Thyroid gland (tissue), 4 donors: ENCODE measurements around the gene SLC2A9. TPM values are rescaled to one million over a fixed set of nuclear protein-coding genes. Genes with fewer than 3 reads are reported as not detected.
"Not testable (repeated sequence)": the region's sequence is repeated elsewhere in the genome, so short reads cannot be mapped to it uniquely, and the experiment has no call there.

Experiments
- DNase-seq, 2 donors: peaks; one replicate each; pipeline ENCODE4 v3.0.0-alpha.2; 2019
- H3K27ac ChIP-seq, 3 donors: fragments of 200-600 bp; sonication (generic); 1 replicate in 2 of 3; 2 replicates in 1 of 3; pipeline ENCODE4 v1.5.1; 2016 to 2019; ENCODE audit warnings: mild to moderate bottlenecking in 1 of 3, moderate library complexity in 1 of 3
- H3K27me3 ChIP-seq: fragments of 200-600 bp; sonication (generic); one replicate; pipeline ENCODE4 v1.5.1; 2019
- H3K36me3 ChIP-seq, 2 donors: fragments of 200-600 bp; sonication (generic); one replicate each; pipeline ENCODE4 v1.5.1; 2016 to 2019
- H3K4me1 ChIP-seq, 2 donors: fragments of 200-600 bp; sonication (generic); one replicate each; pipeline ENCODE4 v1.5.1; 2017 to 2019
- H3K4me3 ChIP-seq, 3 donors: fragments of 200-600 bp; sonication (generic); replicated peaks in 1 of 3; 1 replicate in 2 of 3; 2 replicates in 1 of 3; pipeline ENCODE4 v1.5.1; 2016; ENCODE audit warnings: mild to moderate bottlenecking in 1 of 3
- H3K9me3 ChIP-seq: fragments of 200-600 bp; sonication (generic); one replicate; pipeline ENCODE4 v1.5.1; 2017
- POLR2A ChIP-seq, 2 donors: fragments of 450-650 bp; IDR thresholded peaks; one replicate each; pipeline ENCODE4 v1.6.1; 2017; ENCODE audit warnings: antibody characterized with exemption in 2 of 2, mild to moderate bottlenecking in 2 of 2, moderate library complexity in 1 of 2
- WGBS, 2 donors: methylation state at CpG; one replicate each; pipeline ENCODE4 v1.1.5; 2017; 5-methylcytosine and 5-hydroxymethylcytosine counted together
- intact Hi-C: fragments of 100-400 bp; cut with DNase I; formaldehyde crosslinking; loops from one replicate; pipeline ENCODE4 v1.15.1; 2023
- small RNA-seq: library from RNA; depleted of rRNA; stranded (forward); fragments of <200 nt; gene quantifications from one replicate; pipeline ENCODE3, GENCODE V24; 2016
- total RNA-seq, 4 donors: library from RNA; depleted of rRNA; stranded (reverse); fragments of >200 nt; gene quantifications; one replicate each; pipeline ENCODE4 v1.2.3, GENCODE V29; 2016
- TF ChIP-seq, protein P1 (sequence below), 6 experiments: fragments of 200-600 bp in 3 of 6; fragments of 450-650 bp in 3 of 6; sonication (generic) in 3 of 6; IDR thresholded peaks; one replicate each; pipeline ENCODE4 v1.5.1; 2016 to 2019; ENCODE audit warnings: antibody characterized with exemption in 6 of 6, mild to moderate bottlenecking in 2 of 6, inconsistent platforms in 1 of 6, moderate library complexity in 1 of 6

Gene SLC2A9
- total RNA-seq, 4 donors from 2014 or later = 5.0 to 21.2 (median 9.2) TPM

DNA sequence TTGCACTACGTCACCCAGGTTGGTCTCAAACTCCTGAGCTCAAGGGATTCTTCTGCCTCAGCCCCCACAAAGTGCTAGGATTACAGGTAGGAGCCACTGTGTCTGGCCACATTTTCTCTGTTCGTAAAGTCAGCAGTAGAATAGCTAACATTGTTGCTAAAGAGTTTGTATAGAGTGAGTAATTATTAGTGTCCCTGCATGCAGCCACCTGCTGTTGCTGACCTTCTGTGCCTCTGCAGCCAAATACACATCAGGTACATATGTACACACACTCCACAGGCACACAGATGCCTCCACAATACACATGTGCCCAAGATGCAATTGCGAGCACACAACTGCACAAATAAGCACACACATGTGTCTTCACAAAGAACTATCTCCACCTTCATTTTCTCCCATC is 228.9 kb downstream of the SLC2A9 start:
- intact Hi-C loops = no loop called here
- Histone ChIP-seq H3K4me3 (no peak overlapping the region), H3K4me1 (no peaks in the 10 kb centered on the region), H3K9me3 (no peaks in the 10 kb centered on the region), H3K36me3 (no peaks in the 10 kb centered on the region), H3K27me3 (no peaks in the 10 kb centered on the region), H3K27ac (no peak overlapping the region)
- no peak for DNase-seq
- no peak for TF ChIP-seq POLR2A (IDR thresholded peaks at IDR 0.05)
- TF ChIP-seq, protein P1, sequence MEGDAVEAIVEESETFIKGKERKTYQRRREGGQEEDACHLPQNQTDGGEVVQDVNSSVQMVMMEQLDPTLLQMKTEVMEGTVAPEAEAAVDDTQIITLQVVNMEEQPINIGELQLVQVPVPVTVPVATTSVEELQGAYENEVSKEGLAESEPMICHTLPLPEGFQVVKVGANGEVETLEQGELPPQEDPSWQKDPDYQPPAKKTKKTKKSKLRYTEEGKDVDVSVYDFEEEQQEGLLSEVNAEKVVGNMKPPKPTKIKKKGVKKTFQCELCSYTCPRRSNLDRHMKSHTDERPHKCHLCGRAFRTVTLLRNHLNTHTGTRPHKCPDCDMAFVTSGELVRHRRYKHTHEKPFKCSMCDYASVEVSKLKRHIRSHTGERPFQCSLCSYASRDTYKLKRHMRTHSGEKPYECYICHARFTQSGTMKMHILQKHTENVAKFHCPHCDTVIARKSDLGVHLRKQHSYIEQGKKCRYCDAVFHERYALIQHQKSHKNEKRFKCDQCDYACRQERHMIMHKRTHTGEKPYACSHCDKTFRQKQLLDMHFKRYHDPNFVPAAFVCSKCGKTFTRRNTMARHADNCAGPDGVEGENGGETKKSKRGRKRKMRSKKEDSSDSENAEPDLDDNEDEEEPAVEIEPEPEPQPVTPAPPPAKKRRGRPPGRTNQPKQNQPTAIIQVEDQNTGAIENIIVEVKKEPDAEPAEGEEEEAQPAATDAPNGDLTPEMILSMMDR (IDR thresholded peaks at IDR 0.05) = no peak
- 91 to 97% methylated on average over 3 of the region's 3 CpGs for WGBS, 2 donors

DNA sequence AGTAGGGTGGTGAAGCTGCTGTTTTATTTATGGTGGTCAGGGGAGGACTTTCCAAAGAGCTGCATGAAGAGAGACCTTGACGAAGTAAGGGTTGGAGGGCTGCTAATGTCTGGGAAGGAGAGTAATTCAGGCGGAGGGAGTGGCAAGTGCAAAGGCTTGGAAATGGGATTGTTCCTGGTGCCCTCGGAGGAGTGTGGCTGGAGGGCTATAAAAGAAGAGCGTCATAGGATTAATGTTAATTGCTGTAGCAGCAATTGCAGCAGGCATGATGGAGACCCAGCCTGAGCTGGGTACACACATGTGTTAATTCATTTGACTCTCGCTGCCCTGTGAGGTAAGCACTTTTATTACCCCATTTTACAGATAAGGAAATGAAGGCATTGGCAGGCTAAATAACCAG is 235.4 kb downstream of the SLC2A9 start:
- H3K36me3 ChIP-seq, H3K27me3 ChIP-seq, H3K4me1 ChIP-seq, H3K4me3 ChIP-seq, intact Hi-C loops, H3K9me3 ChIP-seq, H3K27ac ChIP-seq, DNase-seq: not testable (repeated sequence)
- WGBS, 2 donors = 83 to 84% methylated on average over 5 of the region's 5 CpGs

DNA sequence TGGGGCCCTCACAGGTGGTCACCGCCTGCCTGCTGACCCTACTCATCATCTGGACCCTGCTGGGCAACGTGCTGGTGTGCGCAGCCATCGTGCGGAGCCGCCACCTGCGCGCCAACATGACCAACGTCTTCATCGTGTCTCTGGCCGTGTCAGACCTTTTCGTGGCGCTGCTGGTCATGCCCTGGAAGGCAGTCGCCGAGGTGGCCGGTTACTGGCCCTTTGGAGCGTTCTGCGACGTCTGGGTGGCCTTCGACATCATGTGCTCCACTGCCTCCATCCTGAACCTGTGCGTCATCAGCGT is 239.2 kb downstream of the SLC2A9 start:
- intact Hi-C loops = no loop called here
- TF ChIP-seq, protein P1 (IDR thresholded peaks at IDR 0.05) = no peak
- TF ChIP-seq POLR2A (IDR thresholded peaks at IDR 0.05) = no peak
- H3K36me3 ChIP-seq = no peaks in the 10 kb centered on the region

DNA sequence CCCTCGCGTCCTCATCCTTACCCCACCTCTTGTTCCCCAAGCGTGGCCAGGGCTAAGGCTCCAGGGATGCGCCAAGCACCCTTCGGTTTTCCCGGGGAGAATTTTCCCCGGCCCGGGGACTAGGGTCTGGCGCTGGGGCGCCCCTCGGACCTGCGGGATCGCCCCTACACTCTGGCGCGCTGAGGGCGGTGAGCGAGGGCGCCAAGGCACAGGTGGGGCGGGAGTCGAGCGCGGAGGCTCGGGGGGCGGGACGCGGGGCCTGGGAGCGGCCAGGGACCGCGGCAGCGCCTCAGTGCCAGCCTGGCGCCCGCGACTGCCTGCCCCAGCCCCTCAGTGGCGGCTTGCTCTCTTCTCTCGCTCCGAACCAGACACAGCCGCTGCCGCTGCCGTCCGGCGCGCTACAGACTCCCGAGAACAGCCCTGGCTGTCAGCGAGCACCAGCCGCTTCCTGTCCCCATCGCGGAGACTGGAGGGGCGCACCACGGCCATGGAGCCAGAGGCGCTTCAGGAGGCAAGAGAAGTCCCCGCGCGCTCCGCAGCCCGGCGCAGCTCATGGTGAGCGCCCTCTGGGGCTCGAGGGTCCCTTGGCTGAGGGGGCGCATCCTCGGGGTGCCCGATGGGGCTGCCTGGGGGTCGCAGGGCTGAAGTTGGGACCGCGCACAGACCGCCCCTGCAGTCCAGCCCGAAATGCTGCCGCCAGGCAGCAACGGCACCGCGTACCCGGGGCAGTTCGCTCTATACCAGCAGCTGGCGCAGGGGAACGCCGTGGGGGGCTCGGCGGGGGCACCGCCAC is 239.8 kb downstream of the SLC2A9 start, which contains the start of gene DRD5:
DRD5 (plus strand) TSS at position 292 of the 793 bp plus-strand sequence; CDS start at position 688, 396 bp downstream.
- H3K27ac ChIP-seq = no peak within 1 kb of the TSS
- 8 to 12% methylated on average over 8 to 10 of the region's 78 CpGs for whole genome bisulfite sequencing, 2 donors
- no peaks in the 10 kb centered on the region for H3K4me1 ChIP-seq
- DNase-seq = no peak
- no peaks in the 10 kb centered on the region for H3K27me3 ChIP-seq
- H3K36me3 ChIP-seq = no peaks in the 10 kb centered on the region
- no peak for TF ChIP-seq POLR2A (IDR thresholded peaks at IDR 0.05)
- TF ChIP-seq, protein P1 (IDR thresholded peaks at IDR 0.05) = no peak
- H3K4me3 ChIP-seq = no peak within 1 kb of the TSS
- intact Hi-C loops = no loop called here
- H3K9me3 ChIP-seq = no peaks in the 10 kb centered on the region

More for the DNA sequence above, 239.2 kb downstream of the SLC2A9 start:
- H3K27ac ChIP-seq = no peak overlapping the region
- no peak for DNase-seq
- WGBS, 2 donors = 50 to 62% methylated on average over 19 to 21 of the region's 22 CpGs
- H3K4me1 ChIP-seq = no peaks in the 10 kb centered on the region
- H3K9me3 ChIP-seq = no peaks in the 10 kb centered on the region
- H3K4me3 ChIP-seq = no peak overlapping the region
- H3K27me3 ChIP-seq = no peaks in the 10 kb centered on the region

Small RNA genes lying within 50 kb of the gene (small RNA-seq; reads per million reads assigned to genes)
- not detected for gene RNA5SP154

Other genes with a start within 250 kb of the SLC2A9 start
- not detected for gene DRD5, start 239.9 kb downstream of the SLC2A9 start, total RNA-seq
- gene WDR1, start 95.3 kb upstream of the SLC2A9 start, total RNA-seq = 100 to 1,000 TPM; 122 to 238 (median 213) TPM